Keratinocyte (primary cell): Measurements from ENCODE around the gene C7orf57. TPM values are rescaled to one million over a fixed set of nuclear protein-coding genes. Genes with fewer than 3 reads are reported as not detected.

ENCODE experiments used
- DNase-seq: peaks from one replicate; pipeline ENCODE4 v3.0.0-alpha.2; 2011; ENCODE audit warnings: low read depth, missing footprints, low spot score
- FAIRE-seq: peaks from 2 replicates; lab custom pipeline; 2011; peaks lifted over from hg19 to GRCh38; lab: Jason Lieb, UNC
- H2AFZ ChIP-seq: 2 replicates; pipeline ENCODE4 v1.6.0; 2012; ENCODE audit warnings: low read length, control low read depth, inconsistent platforms; ENCODE audit not compliant: control insufficient read depth
- H3K27ac ChIP-seq: 2 replicates; pipeline ENCODE4 v1.5.1; 2011; ENCODE audit warnings: low read length; ENCODE audit not compliant: control insufficient read depth, insufficient read depth
- H3K27me3 ChIP-seq: 3 replicates; pipeline ENCODE4 v1.6.0; 2011; ENCODE audit warnings: low read length; ENCODE audit not compliant: control insufficient read depth, insufficient read depth; ENCODE audit errors: extremely low read depth
- H3K36me3 ChIP-seq, 2 experiments: 2 replicates in 1 of 2; 3 replicates in 1 of 2; pipeline ENCODE4 v1.5.1; 2011; ENCODE audit warnings: low read length in 2 of 2, mild to moderate bottlenecking in 1 of 2; ENCODE audit not compliant: control insufficient read depth in 2 of 2, insufficient read depth in 2 of 2; ENCODE audit errors: extremely low read depth in 1 of 2
- H3K4me1 ChIP-seq: 3 replicates; pipeline ENCODE4 v1.5.1; 2011; ENCODE audit warnings: low read length; ENCODE audit not compliant: control insufficient read depth, insufficient read depth; ENCODE audit errors: extremely low read depth
- H3K4me2 ChIP-seq: 3 replicates; pipeline ENCODE4 v1.6.0; 2011; ENCODE audit warnings: low read depth, low read length; ENCODE audit not compliant: control insufficient read depth, insufficient read depth; ENCODE audit errors: extremely low read depth
- H3K4me3 ChIP-seq, 3 experiments: fragments of 200-600 bp in 1 of 3; sonication (generic) in 1 of 3; 2 replicates in 2 of 3; 3 replicates in 1 of 3; pipeline ENCODE4 v1.5.1; 2011 to 2016; ENCODE audit warnings: low read length in 3 of 3, mild to moderate bottlenecking in 3 of 3, control low read depth in 2 of 3, inconsistent platforms in 1 of 3, low read depth in 1 of 3, mixed read lengths in 1 of 3, mixed run types in 1 of 3, moderate library complexity in 1 of 3; ENCODE audit not compliant: control insufficient read depth in 2 of 3, insufficient read depth in 2 of 3; ENCODE audit errors: extremely low read depth in 1 of 3
- H3K79me2 ChIP-seq: 2 replicates; pipeline ENCODE4 v1.6.0; 2012; ENCODE audit warnings: low read length; ENCODE audit not compliant: control insufficient read depth, insufficient read depth
- H3K9ac ChIP-seq: 3 replicates; pipeline ENCODE4 v1.6.0; 2011; ENCODE audit warnings: low read length; ENCODE audit not compliant: control insufficient read depth, insufficient read depth; ENCODE audit errors: extremely low read depth
- H3K9me1 ChIP-seq: 3 replicates; pipeline ENCODE4 v1.6.0; 2011; ENCODE audit warnings: low read length; ENCODE audit not compliant: control insufficient read depth, insufficient read depth; ENCODE audit errors: extremely low read depth
- H3K9me3 ChIP-seq: 2 replicates; pipeline ENCODE4 v1.5.1; 2012; ENCODE audit warnings: low read depth, low read length; ENCODE audit not compliant: control insufficient read depth
- H4K20me1 ChIP-seq: 3 replicates; pipeline ENCODE4 v1.6.0; 2011; ENCODE audit warnings: low read length; ENCODE audit not compliant: control insufficient read depth, insufficient read depth; ENCODE audit errors: extremely low read depth
- EZH2 ChIP-seq: IDR thresholded peaks from one replicate; pipeline ENCODE4 v1.6.1; 2012; ENCODE audit warnings: inconsistent platforms, mild to moderate bottlenecking, low read length, moderate library complexity
- dilution Hi-C: fragments of 300-500 bp; cut with MboI; formaldehyde crosslinking; loops from one replicate; pipeline ENCODE4 v1.7.0; 2020; ENCODE audit warnings: low sequenced_read_pairs; ENCODE audit not compliant: extremely low pct_ligation_motif_present
- polyA plus RNA-seq, 5 experiments: library from polyadenylated mRNA; depleted of rRNA in 3 of 5; stranded (reverse) in 3 of 5; stranded (forward) in 1 of 5; unstranded in 1 of 5; fragments of >200 nt; gene quantifications; 1 replicate in 1 of 5; 2 replicates in 3 of 5; 3 replicates in 1 of 5; pipeline versions ENCODE4 v1.2.1 to v1.2.3, GENCODE V29; 2011 to 2012; ENCODE audit warnings: missing spikeins in 2 of 5, low read depth in 1 of 5, low replicate concordance in 1 of 5
- TF ChIP-seq, protein P1 (sequence below), 3 experiments: IDR thresholded peaks in 1 of 3; conservative IDR thresholded peaks in 1 of 3; optimal IDR thresholded peaks in 1 of 3; 2 replicates in 2 of 3; 3 replicates in 1 of 3; pipeline versions ENCODE3 to v1.5.1; 2011; ENCODE audit warnings: low read length in 3 of 3, mild to moderate bottlenecking in 3 of 3, moderate library complexity in 2 of 3, control low read depth in 1 of 3, inconsistent platforms in 1 of 3; ENCODE audit not compliant: insufficient read depth in 2 of 3; ENCODE audit errors: extremely low read depth in 1 of 3

The C7orf57 gene
- polyA plus RNA-seq, 1 donor (not counting 4 experiments of a cell fraction or from before 2014, with no cell fraction given): 0.60 TPM

DNA sequence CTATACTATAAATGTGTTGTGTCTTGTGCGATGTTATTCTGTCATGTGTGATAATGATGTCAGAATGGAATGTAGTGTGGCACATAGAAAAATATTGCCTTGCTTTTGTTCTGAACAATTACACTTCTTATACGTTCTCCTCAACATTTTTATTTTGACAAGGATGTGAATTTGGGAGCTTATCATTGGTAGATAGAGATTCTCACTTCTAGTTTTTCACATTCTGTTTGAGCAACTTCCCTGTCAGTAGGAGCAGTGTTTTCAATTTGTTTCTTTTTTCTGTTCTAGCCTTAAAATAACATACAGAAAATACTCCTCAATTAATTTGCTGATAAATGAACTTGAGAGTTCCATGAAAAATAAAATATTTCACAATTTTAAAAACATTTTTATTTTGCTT lies 24.0 kb upstream of the C7orf57 start:
- no peak for FAIRE-seq
- Histone ChIP-seq H3K9ac (no peak overlapping the region), H3K9me1 (no peaks in the 10 kb centered on the region), H2AFZ (no peak overlapping the region), H3K4me2 (no peak overlapping the region), H3K79me2 (no peaks in the 10 kb centered on the region), H3K36me3 (no peaks in the 10 kb centered on the region), H3K9me3 (no peaks in the 10 kb centered on the region), H3K4me1 (no peaks in the 10 kb centered on the region), H3K4me3 (no peak overlapping the region), H4K20me1 (no peaks in the 10 kb centered on the region), H3K27ac (no peak overlapping the region), H3K27me3 (no peaks in the 10 kb centered on the region)
- dilution Hi-C loops: no loop called here
- TF ChIP-seq, protein P1, sequence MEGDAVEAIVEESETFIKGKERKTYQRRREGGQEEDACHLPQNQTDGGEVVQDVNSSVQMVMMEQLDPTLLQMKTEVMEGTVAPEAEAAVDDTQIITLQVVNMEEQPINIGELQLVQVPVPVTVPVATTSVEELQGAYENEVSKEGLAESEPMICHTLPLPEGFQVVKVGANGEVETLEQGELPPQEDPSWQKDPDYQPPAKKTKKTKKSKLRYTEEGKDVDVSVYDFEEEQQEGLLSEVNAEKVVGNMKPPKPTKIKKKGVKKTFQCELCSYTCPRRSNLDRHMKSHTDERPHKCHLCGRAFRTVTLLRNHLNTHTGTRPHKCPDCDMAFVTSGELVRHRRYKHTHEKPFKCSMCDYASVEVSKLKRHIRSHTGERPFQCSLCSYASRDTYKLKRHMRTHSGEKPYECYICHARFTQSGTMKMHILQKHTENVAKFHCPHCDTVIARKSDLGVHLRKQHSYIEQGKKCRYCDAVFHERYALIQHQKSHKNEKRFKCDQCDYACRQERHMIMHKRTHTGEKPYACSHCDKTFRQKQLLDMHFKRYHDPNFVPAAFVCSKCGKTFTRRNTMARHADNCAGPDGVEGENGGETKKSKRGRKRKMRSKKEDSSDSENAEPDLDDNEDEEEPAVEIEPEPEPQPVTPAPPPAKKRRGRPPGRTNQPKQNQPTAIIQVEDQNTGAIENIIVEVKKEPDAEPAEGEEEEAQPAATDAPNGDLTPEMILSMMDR (optimal IDR thresholded peaks at IDR 0.05 in 1 of 3, IDR thresholded peaks at IDR 0.05 in 1 of 3, conservative IDR thresholded peaks at IDR 0.05 in 1 of 3; ENCODE audit: extremely low read depth in 1 of 3, insufficient read depth in 2 of 3, low read length in 3 of 3): no peak
- no peak for TF ChIP-seq EZH2
- no peak for DNase-seq

DNA sequence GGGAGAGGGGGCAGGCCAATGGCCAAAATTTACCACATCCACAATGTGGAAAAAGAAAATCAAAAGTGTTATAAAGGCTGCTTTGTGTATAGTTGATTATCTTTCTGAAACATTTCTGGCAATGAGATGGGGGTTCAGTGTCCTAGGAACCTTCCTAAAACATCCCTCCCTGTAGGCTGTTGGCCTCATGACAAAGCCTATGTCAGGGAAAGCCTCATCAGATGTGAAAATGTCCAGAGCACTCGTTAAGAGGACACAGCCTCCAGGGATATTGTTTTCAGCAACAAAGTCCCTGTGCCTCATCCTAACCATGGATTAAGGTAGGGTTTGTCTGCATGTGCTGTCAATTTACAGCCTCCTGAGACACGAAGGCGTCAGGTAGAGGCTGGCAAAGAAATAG lies 23.4 kb upstream of the C7orf57 start:
- no peak for DNase-seq
- Histone ChIP-seq H2AFZ (no peak overlapping the region), H3K4me2 (no peak overlapping the region), H3K4me1 (no peaks in the 10 kb centered on the region), H3K4me3 (no peak overlapping the region), H4K20me1 (no peaks in the 10 kb centered on the region), H3K9me1 (no peaks in the 10 kb centered on the region), H3K9ac (no peak overlapping the region), H3K9me3 (no peaks in the 10 kb centered on the region), H3K79me2 (no peaks in the 10 kb centered on the region), H3K27ac (no peak overlapping the region), H3K36me3 (no peaks in the 10 kb centered on the region), H3K27me3 (no peaks in the 10 kb centered on the region)
- TF ChIP-seq, protein P1 (optimal IDR thresholded peaks at IDR 0.05 in 1 of 3, IDR thresholded peaks at IDR 0.05 in 1 of 3, conservative IDR thresholded peaks at IDR 0.05 in 1 of 3; ENCODE audit: extremely low read depth in 1 of 3, insufficient read depth in 2 of 3, low read length in 3 of 3): no peak
- no peak for TF ChIP-seq EZH2
- FAIRE-seq: no peak
- dilution Hi-C loops: no loop called here
